ENCODE data around the gene IER3. TPM values are rescaled to one million over a fixed set of nuclear protein-coding genes. Genes with fewer than 3 reads are reported as not detected.

The IER3 gene
- total RNA-seq, 2 experiments from 2014 or later, result 76.6 to 82.9 TPM

DNA sequence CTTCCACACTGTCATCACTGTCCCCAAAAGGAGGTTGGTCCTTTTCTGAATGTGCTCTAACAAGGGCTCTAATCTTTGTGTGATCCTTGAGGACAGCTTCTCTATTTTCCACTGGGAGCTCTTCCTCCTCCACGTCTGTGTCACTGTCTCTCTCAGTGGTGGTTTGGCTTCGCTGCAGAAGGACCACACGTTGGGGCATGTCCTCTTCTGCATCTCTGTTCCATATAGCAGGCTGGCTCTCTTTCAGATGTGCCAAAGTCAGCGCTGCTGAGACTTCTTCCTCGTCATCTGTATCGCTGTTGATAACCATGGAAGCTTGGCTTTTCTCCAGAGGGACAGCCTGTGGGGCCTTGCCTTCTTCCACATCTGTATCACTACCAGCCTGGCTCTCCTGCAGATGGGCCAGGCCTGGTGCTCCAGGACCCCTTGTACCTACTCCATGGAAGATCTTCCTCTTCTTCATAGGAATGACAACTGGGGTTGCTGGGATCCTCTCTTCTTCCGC, 31.9 kb downstream of the IER3 start:
- ChIA-PET CTCF (interaction anchor here (0.7 to 25.4 kb wide), 9 partner anchors 8 to 259 kb away, joined by 3 to 686 read pairs (median 4); partner anchors contain the start of gene DHX16), POLR2A (interaction anchor here (0.7 to 3.9 kb wide), 13 partner anchors 8 to 145 kb away, joined by 3 to 45 read pairs (median 5); partner anchors contain the start of genes MRPS18B, NRM, PPP1R10 and TUBB)
- Mint-ChIP-seq H3K4me1 (ENCODE audit: low read depth) (peaks cover 65% of the 10 kb centered on the region), H3K4me3 (peak overlapping the region; percentile 63), H3K9me3 (ENCODE audit: insufficient read depth) (no peaks in the 10 kb centered on the region), H3K36me3 (ENCODE audit: low read depth) (peaks cover 71% of the 10 kb centered on the region), H3K27me3 (ENCODE audit: low read depth) (no peaks in the 10 kb centered on the region), H3K27ac (peak overlapping the region; percentile 81)
- ATAC-seq (no peak), DNase-seq (no peak)

DNA sequence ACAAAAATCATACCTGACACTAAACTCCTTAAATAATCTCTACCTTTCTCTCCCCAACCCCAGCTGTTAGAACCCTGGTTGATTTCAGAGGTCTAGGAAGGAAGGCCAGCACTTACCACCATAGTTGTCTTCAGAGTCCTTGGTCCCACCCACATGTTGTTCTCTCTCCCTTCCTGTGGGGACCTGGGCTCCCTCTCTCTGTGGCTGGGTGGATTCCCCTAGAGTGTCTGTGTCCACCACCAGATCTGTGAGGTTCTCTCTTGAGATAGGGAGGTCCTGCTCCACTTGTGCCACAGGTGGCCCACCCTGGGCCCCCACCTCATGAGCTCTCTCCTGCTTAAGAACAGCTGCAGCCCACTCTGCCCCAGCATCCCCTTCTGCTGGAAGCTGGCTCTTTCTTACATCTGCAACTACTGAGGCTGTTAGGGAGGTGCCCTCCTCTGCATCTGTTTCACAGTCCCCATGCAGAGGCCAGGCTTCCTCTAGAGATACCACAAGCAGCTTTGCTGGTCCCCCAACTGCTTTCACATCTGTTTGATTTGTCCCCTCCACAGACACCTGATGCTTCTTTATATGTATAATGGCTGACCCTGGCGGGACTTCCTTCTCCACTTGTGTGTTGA, 32.5 kb downstream of the IER3 start:
- H3K36me3 Mint-ChIP-seq (ENCODE audit: low read depth), result peaks cover 73% of the 10 kb centered on the region
- ATAC-seq, result peak; percentile 83
- ChIA-PET POLR2A (interaction anchor here (0.7 to 3.9 kb wide), 14 partner anchors 9 to 220 kb away, joined by 3 to 45 read pairs (median 4); partner anchors contain the start of genes MRPS18B, NRM, PPP1R10 and TUBB), CTCF (interaction anchor here (0.7 to 25.4 kb wide), 10 partner anchors 9 to 259 kb away, joined by 3 to 686 read pairs (median 4); partner anchors contain the start of genes DHX16 and NRM)
- H3K27me3 Mint-ChIP-seq (ENCODE audit: low read depth), result no peaks in the 10 kb centered on the region
- DNase-seq, result peak; percentile 57
- H3K4me1 Mint-ChIP-seq (ENCODE audit: low read depth), result peaks cover 61% of the 10 kb centered on the region
- H3K9me3 Mint-ChIP-seq (ENCODE audit: insufficient read depth), result no peaks in the 10 kb centered on the region
- H3K27ac Mint-ChIP-seq, result peak overlapping the region; percentile 81
- peak overlapping the region; percentile 63 for H3K4me3 Mint-ChIP-seq

DNA sequence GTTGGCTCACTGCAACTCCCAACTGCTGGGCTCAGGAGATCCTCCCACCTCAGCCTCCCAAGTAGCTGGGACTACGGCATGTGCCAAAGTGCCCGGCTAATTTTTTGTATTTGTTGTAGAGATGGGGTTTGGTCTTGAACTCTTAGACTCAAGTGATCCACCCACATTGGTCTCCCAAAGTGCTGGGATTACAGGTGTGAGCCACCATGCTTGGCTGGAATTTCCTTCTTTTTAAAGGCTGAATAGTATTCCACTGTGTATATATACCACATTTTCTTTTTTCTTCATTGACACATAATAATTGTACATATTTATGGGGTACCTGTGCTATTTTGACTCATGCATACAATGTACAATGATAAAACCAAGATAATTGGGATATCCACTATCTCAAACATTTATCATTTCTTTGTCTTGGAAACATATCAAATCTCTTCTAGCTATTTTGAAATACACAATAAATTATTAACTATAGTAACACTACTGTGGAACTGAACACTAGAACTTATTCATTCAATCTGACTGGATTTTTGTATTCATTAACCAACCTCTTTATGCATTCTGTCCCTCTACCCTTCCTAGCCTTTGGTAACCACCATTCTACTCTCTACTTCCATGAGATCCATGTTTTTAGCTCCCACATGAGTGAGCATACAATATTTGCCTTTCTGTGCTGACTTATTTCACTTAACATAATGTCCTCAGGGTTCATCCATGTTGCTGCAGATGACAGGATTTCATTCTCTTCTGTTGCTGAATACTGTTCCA, 35.1 kb downstream of the IER3 start:
- peaks cover 68% of the 10 kb centered on the region for H3K36me3 Mint-ChIP-seq (ENCODE audit: low read depth)
- POLR2A ChIA-PET, result interaction anchor here (0.8 to 1.2 kb wide), 3 partner anchors 10 to 92 kb away, joined by 3 to 4 read pairs (median 3); partner anchors contain the start of genes MRPS18B and NRM
- no peak overlapping the region for H3K27ac Mint-ChIP-seq
- ATAC-seq (no peak), DNase-seq (no peak)
- H3K4me3 Mint-ChIP-seq, result no peak overlapping the region
- CTCF ChIA-PET, result interaction anchor here (0.9 to 25.4 kb wide), 2 partner anchors 15 to 31 kb away, joined by 3 to 686 read pairs; partner anchors contain the start of gene DHX16
- no peaks in the 10 kb centered on the region for H3K27me3 Mint-ChIP-seq (ENCODE audit: low read depth)
- no peaks in the 10 kb centered on the region for H3K9me3 Mint-ChIP-seq (ENCODE audit: insufficient read depth)
- H3K4me1 Mint-ChIP-seq (ENCODE audit: low read depth), result peaks cover 39% of the 10 kb centered on the region

DNA sequence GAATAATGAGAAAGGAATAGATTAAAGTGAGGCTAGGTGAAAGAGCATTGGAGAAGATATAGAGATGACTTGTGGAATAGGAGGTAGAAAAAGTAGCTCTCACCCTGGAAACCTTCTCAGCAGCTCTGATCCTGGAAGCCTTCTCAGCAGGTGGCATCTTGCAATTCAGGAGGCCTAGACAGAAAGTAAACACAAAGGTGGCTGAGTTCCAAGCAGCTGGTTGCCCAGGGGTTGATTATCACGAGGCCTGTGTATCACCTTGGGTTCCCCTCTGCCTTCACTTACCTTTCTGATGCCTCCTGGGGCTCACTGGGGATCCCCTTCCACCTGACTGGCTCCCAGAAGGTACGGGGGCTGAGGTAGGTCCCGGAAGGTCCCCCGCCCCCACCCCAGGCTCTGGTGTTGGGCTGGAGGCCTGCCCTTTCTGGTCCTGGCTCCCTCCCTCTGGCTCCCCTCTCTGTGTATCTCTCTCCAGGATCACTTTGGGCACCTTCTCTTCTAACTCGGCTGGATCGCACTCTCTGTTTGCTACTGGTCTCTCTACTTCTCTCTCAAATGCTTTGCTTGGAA, 37.0 kb downstream of the IER3 start:
- ChIA-PET CTCF (interaction anchor here (1.0 to 1.9 kb wide), 2 partner anchors 24 to 29 kb away, joined by 3 to 6 read pairs; no protein-coding TSS in a partner anchor), POLR2A (interaction anchor here (1.0 to 1.6 kb wide), 2 partner anchors 10 to 19 kb away, joined by 3 to 4 read pairs; partner anchors contain the start of gene MDC1)
- H3K4me1 Mint-ChIP-seq (ENCODE audit: low read depth), result peaks cover 22% of the 10 kb centered on the region
- no peaks in the 10 kb centered on the region for H3K9me3 Mint-ChIP-seq (ENCODE audit: insufficient read depth)
- H3K36me3 Mint-ChIP-seq (ENCODE audit: low read depth), result peaks cover 61% of the 10 kb centered on the region
- H3K4me3 Mint-ChIP-seq, result no peak overlapping the region
- H3K27me3 Mint-ChIP-seq (ENCODE audit: low read depth), result no peaks in the 10 kb centered on the region
- DNase-seq (no peak), ATAC-seq (no peak)
- no peak overlapping the region for H3K27ac Mint-ChIP-seq

DNA sequence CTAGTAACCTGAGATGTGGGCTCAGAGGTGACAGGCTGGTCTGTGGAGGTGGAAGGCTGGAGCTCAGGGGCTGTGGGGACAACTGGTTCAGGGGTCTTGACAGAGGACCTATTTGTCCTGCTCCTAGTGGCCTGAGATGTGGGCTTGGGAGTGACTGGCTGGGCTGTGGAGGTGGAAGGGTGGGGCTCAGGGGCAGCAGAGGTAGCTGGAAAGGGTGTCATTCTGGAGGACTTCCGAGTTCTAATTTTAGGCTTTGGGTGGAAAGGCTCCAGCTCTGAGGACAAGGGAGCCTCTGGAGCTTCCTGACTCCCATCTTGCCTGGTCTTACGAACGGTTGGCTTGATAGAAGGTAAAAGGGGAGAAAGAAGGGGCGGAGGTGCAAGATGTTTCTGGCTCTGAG, 38.7 kb downstream of the IER3 start:
- Mint-ChIP-seq H3K9me3 (ENCODE audit: insufficient read depth) (no peaks in the 10 kb centered on the region), H3K27ac (peak overlapping the region; percentile 22), H3K4me1 (ENCODE audit: low read depth) (peaks cover 4% of the 10 kb centered on the region), H3K4me3 (no peak overlapping the region), H3K36me3 (ENCODE audit: low read depth) (peaks cover 46% of the 10 kb centered on the region), H3K27me3 (ENCODE audit: low read depth) (no peaks in the 10 kb centered on the region)
- no peak for ATAC-seq
- POLR2A ChIA-PET, result no interaction called here
- CTCF ChIA-PET, result interaction anchor here (1.3 to 2.8 kb wide), 3 partner anchors 17 to 27 kb away, joined by 6 to 15 read pairs (median 9); no protein-coding TSS in a partner anchor
- no peak for DNase-seq

DNA sequence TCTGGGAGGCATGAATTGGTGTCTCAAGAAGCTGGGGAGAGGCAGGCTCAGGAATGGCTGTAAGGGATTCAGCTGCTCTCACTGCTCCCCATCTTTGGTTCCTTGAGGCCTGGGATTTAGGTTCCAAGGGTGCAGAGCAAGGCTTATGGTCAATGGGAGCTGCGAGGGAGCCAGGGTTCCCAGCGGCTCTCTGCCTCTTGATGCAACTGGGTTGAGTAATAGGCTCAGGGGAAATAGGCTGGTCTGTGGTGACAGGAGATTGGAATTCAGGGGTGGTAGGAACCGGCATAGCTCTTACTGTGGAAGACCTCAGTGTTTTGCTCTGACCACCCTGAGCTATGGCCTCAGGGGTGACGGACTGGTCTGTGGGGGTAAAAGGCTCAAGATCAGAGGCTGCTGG, 40.5 kb downstream of the IER3 start:
- Mint-ChIP-seq H3K9me3 (ENCODE audit: insufficient read depth) (no peaks in the 10 kb centered on the region), H3K27me3 (ENCODE audit: low read depth) (no peaks in the 10 kb centered on the region), H3K27ac (no peak overlapping the region), H3K4me1 (ENCODE audit: low read depth) (no peaks in the 10 kb centered on the region), H3K4me3 (no peak overlapping the region), H3K36me3 (ENCODE audit: low read depth) (peaks cover 50% of the 10 kb centered on the region)
- POLR2A ChIA-PET, result interaction anchor here (0.7 to 1.2 kb wide), 3 partner anchors 18 to 25 kb away, joined by 3 to 7 read pairs (median 6); no protein-coding TSS in a partner anchor
- no peak for DNase-seq
- ATAC-seq, result no peak
- CTCF ChIA-PET, result interaction anchor here (0.9 to 2.8 kb wide), 6 partner anchors 9 to 27 kb away, joined by 3 to 15 read pairs (median 4); no protein-coding TSS in a partner anchor

DNA sequence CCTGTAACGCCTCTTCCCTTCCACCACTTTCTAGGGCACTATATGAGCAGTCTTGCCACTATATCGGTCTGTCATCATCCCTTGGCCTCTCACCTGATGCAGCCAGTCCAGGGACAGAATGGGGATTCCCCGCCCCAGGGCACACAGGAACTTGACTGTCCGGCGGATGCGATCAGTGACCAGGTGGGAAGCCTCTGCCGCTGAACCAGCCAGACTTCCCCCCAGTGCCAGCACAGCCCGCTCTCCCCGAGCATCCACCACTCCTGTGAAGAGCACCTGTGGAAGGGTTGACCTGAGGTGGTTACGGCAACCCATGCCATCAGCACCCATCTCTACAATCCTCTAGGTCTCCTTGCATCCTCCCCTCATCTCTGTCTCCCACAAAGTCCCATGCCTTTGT, 41.3 kb downstream of the IER3 start:
- Mint-ChIP-seq H3K36me3 (ENCODE audit: low read depth) (peaks cover 49% of the 10 kb centered on the region), H3K27ac (no peak overlapping the region), H3K4me1 (ENCODE audit: low read depth) (no peaks in the 10 kb centered on the region), H3K9me3 (ENCODE audit: insufficient read depth) (no peaks in the 10 kb centered on the region), H3K27me3 (ENCODE audit: low read depth) (no peaks in the 10 kb centered on the region), H3K4me3 (no peak overlapping the region)
- POLR2A ChIA-PET, result no interaction called here
- ATAC-seq (no peak), DNase-seq (no peak)
- CTCF ChIA-PET, result interaction anchor here (1.2 to 2.8 kb wide), 2 partner anchors 10 to 24 kb away, joined by 3 to 15 read pairs; no protein-coding TSS in a partner anchor

DNA sequence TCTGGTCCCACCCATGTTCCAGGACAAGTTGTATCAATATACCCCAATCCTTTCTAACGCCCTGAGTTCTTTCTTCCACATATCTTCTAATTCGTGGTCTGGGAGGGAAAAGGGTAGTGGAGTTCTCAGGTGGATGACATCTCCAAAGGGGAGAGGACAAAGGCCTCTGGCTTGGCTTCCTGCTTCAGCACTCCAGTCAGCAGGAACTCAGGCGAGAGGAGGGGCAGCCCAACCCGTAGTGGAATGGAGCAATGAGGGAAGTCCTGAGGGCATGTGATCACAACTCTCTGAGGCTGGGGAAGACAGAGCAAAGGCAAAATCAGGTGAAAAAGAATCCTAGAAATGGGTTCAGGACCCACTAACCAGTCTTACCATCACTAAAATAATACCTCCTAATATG, 44.0 kb downstream of the IER3 start:
- Mint-ChIP-seq H3K4me1 (ENCODE audit: low read depth) (no peaks in the 10 kb centered on the region), H3K27ac (no peak overlapping the region), H3K36me3 (ENCODE audit: low read depth) (peaks cover 32% of the 10 kb centered on the region), H3K27me3 (ENCODE audit: low read depth) (no peaks in the 10 kb centered on the region), H3K4me3 (no peak overlapping the region), H3K9me3 (ENCODE audit: insufficient read depth) (no peaks in the 10 kb centered on the region)
- DNase-seq, result no peak
- no peak for ATAC-seq
- ChIA-PET CTCF (interaction anchor here (0.9 to 1.0 kb wide), 2 partner anchors 11 to 31 kb away, joined by 3 read pairs; no protein-coding TSS in a partner anchor), POLR2A (no interaction called here)

DNA sequence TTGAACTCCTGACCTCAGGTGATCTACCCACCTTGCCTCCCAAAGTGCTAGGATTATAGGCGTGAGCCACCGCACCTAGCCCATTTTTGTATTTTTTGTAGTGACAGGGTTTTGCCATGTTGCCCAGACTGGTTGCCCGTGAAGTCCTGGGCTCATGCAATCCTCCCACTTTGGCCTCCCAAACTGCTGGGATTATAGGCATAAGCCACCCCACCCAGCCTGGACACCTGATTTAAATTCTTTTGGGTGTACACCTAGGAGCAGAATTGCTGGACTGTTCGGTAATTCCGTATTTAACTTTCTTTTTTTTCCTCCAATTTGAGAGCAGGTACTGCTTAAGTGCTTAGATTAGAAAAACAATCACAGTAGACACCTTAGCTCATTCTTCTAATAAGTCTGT, 47.9 kb downstream of the IER3 start:
- no peaks in the 10 kb centered on the region for H3K27me3 Mint-ChIP-seq (ENCODE audit: low read depth)
- no peaks in the 10 kb centered on the region for H3K9me3 Mint-ChIP-seq (ENCODE audit: insufficient read depth)
- ChIA-PET POLR2A (interaction anchor here (0.8 to 1.2 kb wide), 2 partner anchors 14 to 16 kb away, joined by 3 read pairs; no protein-coding TSS in a partner anchor), CTCF (interaction anchor here (0.7 to 1.3 kb wide), 2 partner anchors 21 to 26 kb away, joined by 3 to 6 read pairs; partner anchors contain the start of gene MDC1)
- no peak overlapping the region for H3K4me3 Mint-ChIP-seq
- ATAC-seq (no peak), DNase-seq (no peak)
- H3K4me1 Mint-ChIP-seq (ENCODE audit: low read depth), result peaks cover 6% of the 10 kb centered on the region
- peaks cover 12% of the 10 kb centered on the region for H3K36me3 Mint-ChIP-seq (ENCODE audit: low read depth)
- no peak overlapping the region for H3K27ac Mint-ChIP-seq
